Measurements from ENCODE around the gene DBN1. TPM values are rescaled to one million over a fixed set of nuclear protein-coding genes. Genes with fewer than 3 reads are reported as not detected.

The DBN1 gene
- total and polyA plus RNA-seq, 9 of the 15 experiments (the other 6 are each of a cell fraction or from before 2014, with no cell fraction given), result 0.25 to 87.2 (median 27.9) TPM

GRCh38 chr5:177492841-177493240 is 19.4 kb upstream of the DBN1 start:
- H3K9me3 ChIP-seq (replicated peaks; ENCODE audit: control insufficient read depth, insufficient read depth, low read depth, low read length), result no peaks in the 10 kb centered on the region
- H2AFZ ChIP-seq (ENCODE audit: low read depth, low read length), result no peak overlapping the region
- peaks cover 44% of the 10 kb centered on the region for H3K79me2 ChIP-seq (ENCODE audit: control insufficient read depth, insufficient read depth, low read length)
- peaks cover 74% of the 10 kb centered on the region; the same call in 2 of the 3 replicates for H3K36me3 ChIP-seq (ENCODE audit: control insufficient read depth, insufficient read depth, low read length)
- ATAC-seq, result no peak
- ChIA-PET POLR2A (interaction anchor here (0.6 to 4.0 kb wide), 18 partner anchors 8 to 522 kb away, joined by 3 to 21 read pairs (median 4); partner anchors contain the start of genes DBN1 and DOK3), CTCF (ENCODE audit: low intra/inter-chr PET ratio) (interaction anchor here (2.2 kb wide), 1 partner anchor 8 kb away, joined by 19 read pairs; no protein-coding TSS in a partner anchor)
- H3K4me1 ChIP-seq (replicated peaks in 1 of 2; ENCODE audit: control insufficient read depth in 2 of 2, insufficient read depth in 2 of 2, low read length in 2 of 2), result peaks cover 40 to 90% of the 10 kb centered on the region in 2 experiments
- BruUV-seq (replicated peaks), result no TSS peak
- 64% methylated on average over 5 of the region's 7 CpGs for WGBS (ENCODE audit: insufficient coverage, low coverage, missing lambda C conversion rate)
- H3K4me2 ChIP-seq (ENCODE audit: insufficient read depth, low read length), result no peak overlapping the region
- in situ Hi-C loops (cut with MboI) (no loop called here), intact Hi-C loops (cut with micrococcal nuclease) (no loop called here)
- DNase-seq (ENCODE audit: extremely low read depth in 1 of 4, low spot score in 3 of 4), result no peak
- H3K27ac ChIP-seq (ENCODE audit: extremely low read depth, low read depth, low read length), result peak overlapping the region; percentile 95; the same call in 2 of the 3 replicates
- H3K27me3 ChIP-seq (ENCODE audit: control insufficient read depth in 2 of 2, insufficient read depth in 2 of 2, low read length in 2 of 2), result no peaks in the 10 kb centered on the region
- FAIRE-seq, result peak; percentile 15
- peak overlapping the region in 1 of 2 experiments; percentile 85; a peak in 2 of 4 replicates for H3K9ac ChIP-seq (ENCODE audit: insufficient read depth in 1 of 2, low read depth in 2 of 2, low read length in 2 of 2)
- peaks cover 3% of the 10 kb centered on the region; the same call in 1 of the 2 replicates for H4K20me1 ChIP-seq (replicated peaks; ENCODE audit: control insufficient read depth, insufficient read depth, low read length)
- no peaks in the 10 kb centered on the region for H3K9me1 ChIP-seq (ENCODE audit: control insufficient read depth, insufficient read depth, low read length)
- no peak overlapping the region for H3K4me3 ChIP-seq
- no peak for TF ChIP-seq DEAF1 (CRISPR knock-in tag; IDR thresholded peaks at IDR 0.05)
- no peak for TF ChIP-seq CBFB (CRISPR knock-in tag; IDR thresholded peaks at IDR 0.05)
- TF ChIP-seq HMG20B (CRISPR knock-in tag; IDR thresholded peaks at IDR 0.05), result no peak
- no peak for TF ChIP-seq ZNF766 (CRISPR knock-in tag; conservative IDR thresholded peaks at IDR 0.05)
- TF ChIP-seq ZNF395 (CRISPR knock-in tag; IDR thresholded peaks at IDR 0.05), result no peak
- no peak for TF ChIP-seq TAF7 (tag; IDR thresholded peaks at IDR 0.05)
- TF ChIP-seq FOS (IDR thresholded peaks at IDR 0.05; ENCODE audit: extremely low read depth, insufficient read length), result no peak
- TF ChIP-seq MAFG (tag; conservative IDR thresholded peaks at IDR 0.05), result no peak
- TF ChIP-seq ESRRB (CRISPR knock-in tag; IDR thresholded peaks at IDR 0.05; ENCODE audit: borderline replicate concordance), result no peak
- no peak for TF ChIP-seq THRAP3 (IDR thresholded peaks at IDR 0.05; ENCODE audit: borderline replicate concordance)
- TF ChIP-seq BRD9 (IDR thresholded peaks at IDR 0.05; ENCODE audit: low read depth, partially characterized antibody), result no peak
- TF ChIP-seq THRB (CRISPR knock-in tag; conservative IDR thresholded peaks at IDR 0.05), result peak; percentile 81
- TF ChIP-seq E2F5 (CRISPR knock-in tag; IDR thresholded peaks at IDR 0.05), result no peak
- no peak for TF ChIP-seq TFE3 (CRISPR knock-in tag; IDR thresholded peaks at IDR 0.05)
- peak; percentile 59; the same call in 1 of the 2 replicates for TF ChIP-seq POLR2A (conservative IDR thresholded peaks at IDR 0.05)
- TF ChIP-seq SNIP1 (IDR thresholded peaks at IDR 0.05; ENCODE audit: low read depth), result no peak
- 0 out of 2 replicates have a peak, but pooled peaks have one; percentile 33 for TF ChIP-seq SUPT5H (IDR thresholded peaks at IDR 0.05)

Data from K562 (cell line).